Activated CD4-positive, CD25-positive, alpha-beta regulatory T cell treated with anti-CD3 and anti-CD28 coated beads, Interleukin-2, amount 50 U/mL, for 72 hours (primary cell): ENCODE data around the gene GINS2.

Experiments used
- DNase-seq: peaks from one replicate; pipeline ENCODE4 v3.0.0; 2021

GINS2 gene

DNA sequence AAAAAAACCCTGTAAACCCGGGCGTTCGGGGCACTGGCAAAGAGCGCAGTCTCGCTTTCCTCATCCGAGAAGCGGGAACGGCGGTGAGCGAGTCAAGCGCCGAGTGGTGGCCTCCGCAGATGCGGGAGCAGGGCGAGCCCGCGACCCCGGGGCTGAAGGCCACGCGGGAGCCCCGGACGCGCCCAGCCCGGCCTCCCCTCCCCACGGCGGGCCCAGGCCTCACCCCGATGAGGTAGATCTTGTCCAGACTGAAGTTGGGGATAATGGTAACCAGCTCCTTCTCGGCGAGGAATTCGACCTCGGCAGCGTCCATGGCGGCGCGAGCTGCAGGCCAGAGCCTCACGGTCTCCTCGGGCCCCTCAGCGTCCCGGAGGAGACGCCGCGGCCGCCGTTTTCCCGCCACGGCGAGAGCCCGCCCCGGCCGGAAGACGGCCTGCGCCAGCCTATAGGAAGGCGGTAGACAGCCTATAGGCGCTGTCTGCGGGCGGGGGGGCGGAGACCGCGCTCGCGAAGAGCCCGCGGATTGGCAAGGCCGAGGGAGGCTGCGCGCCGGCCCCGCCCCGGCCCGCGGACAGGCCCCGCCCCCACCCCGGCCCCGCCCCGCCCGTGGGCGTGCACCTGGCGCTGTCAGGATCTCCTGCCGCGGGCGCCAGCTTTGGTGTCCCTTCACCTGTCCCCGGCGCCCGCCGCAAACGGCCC is at the start of gene GINS2:
Gene GINS2 (minus strand): TSS at position 369 of the 699 bp plus-strand sequence. CDS start 56 bp downstream, at position 313.
- DNase-seq, result peak; percentile 88

DNA sequence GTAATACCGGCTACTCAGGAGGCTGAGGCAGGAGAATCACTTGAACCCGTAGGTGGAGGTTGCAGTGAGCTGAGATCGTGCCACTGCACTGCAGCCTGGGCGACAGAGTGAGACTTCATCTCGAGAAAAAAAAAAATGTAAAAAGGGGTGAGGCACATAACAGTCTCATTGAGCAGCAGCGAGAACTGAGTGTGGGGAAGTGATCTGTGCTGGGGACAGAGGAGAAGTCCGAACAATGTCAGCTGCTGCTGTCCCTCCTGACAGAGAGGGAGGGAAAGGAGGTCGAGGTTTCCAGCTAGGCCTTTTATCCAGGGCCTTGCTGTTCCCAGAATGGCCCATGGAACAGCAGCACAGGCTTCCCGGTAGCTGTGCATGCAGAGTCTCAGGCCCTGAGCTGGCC is 48.2 kb upstream of the GINS2 start:
- no peak for DNase-seq

GRCh38 chr16:85735946-85736345 is 47.2 kb upstream of the GINS2 start:
- DNase-seq, result no peak

DNA sequence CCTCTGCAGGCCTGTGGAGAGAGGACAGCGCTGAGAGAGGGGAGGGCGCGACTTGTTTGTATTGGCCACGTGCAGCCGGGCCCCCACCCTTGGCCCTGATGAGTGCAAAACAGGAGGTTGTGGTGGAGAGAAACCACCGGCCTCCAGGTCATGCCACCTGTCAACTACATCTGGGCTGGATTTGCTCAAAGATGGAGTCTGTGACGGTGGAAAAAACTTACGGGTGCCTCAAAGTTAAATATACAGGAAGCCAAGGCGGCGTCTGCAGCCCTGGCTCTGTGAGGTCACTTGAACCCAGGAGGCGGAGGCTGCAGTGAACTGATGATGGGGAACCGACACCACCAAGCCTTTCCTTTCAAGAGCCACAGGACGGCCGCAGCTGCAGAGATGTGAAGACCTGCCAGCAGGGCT is 46.5 kb upstream of the GINS2 start:
- peak; percentile 44 for DNase-seq

- no peak for DNase-seq
Observed at GRCh38 chr16:85734311-85735017, 45.7 kb upstream of the GINS2 start.

DNA sequence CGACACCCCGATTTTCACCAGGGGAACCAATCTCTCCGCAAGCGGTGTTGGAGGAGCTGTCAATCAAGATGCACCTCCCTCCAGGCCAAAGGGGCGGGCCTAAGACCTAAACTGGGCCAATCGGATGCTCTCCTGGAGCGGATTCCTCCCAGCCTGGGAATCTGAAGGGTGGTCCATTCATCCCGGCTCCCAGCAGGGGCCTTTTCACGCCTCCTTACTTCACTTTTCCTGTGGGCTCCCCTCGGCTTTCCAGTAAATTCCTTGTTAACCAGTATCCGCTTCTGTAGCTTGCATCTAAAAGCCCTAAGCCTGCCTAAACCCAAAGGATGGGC is 45.1 kb upstream of the GINS2 start:
- DNase-seq, result no peak

DNA sequence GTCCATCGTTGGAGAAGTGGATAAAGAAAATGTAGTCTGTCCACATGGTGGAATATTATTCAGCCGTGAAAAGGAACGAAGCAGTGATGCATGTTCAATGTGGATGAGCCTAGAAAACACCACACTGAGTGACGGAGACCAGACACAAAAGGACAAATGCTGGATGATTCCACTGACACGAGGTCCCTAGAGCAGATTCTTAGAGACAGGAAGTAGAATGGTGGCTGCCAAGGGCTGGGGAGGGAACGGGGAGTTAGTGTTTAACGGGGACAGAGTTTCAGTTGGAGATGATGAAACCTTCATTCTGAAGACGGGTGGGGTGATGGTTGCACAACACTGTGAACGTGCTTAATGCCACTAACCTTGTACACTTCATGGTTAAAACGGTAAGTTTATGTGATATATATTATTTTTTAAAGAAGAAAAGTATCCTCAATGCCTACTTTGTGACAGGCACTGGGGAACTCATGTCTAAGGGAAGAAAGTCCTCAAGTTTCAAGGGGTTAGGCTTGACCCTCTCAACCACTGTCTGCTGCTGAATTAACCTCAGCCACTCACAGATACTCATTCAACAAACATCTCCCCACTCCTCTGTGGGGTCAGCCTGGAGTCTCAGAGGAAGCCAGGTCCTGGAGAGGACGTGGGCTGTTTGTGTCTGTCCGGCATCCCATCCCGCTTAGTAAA is 44.5 kb upstream of the GINS2 start:
- no peak for DNase-seq

- DNase-seq, result no peak
Observed at GRCh38 chr16:85731179-85731578, 42.4 kb upstream of the GINS2 start.

DNA sequence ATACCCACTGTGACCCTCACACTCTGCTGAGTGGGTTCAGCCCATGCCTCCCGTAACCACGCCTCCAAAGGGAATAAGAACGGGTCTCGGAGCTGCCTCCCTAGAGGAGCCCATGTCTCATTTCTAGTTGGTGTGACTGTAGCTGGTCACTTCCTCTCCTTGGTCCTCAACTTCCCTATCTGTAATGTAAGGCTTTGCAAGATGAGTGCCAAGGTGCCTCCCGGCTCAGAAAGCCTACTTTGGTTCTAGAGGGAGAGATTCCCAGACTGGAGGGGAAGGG is 41.4 kb upstream of the GINS2 start:
- no peak for DNase-seq

DNA sequence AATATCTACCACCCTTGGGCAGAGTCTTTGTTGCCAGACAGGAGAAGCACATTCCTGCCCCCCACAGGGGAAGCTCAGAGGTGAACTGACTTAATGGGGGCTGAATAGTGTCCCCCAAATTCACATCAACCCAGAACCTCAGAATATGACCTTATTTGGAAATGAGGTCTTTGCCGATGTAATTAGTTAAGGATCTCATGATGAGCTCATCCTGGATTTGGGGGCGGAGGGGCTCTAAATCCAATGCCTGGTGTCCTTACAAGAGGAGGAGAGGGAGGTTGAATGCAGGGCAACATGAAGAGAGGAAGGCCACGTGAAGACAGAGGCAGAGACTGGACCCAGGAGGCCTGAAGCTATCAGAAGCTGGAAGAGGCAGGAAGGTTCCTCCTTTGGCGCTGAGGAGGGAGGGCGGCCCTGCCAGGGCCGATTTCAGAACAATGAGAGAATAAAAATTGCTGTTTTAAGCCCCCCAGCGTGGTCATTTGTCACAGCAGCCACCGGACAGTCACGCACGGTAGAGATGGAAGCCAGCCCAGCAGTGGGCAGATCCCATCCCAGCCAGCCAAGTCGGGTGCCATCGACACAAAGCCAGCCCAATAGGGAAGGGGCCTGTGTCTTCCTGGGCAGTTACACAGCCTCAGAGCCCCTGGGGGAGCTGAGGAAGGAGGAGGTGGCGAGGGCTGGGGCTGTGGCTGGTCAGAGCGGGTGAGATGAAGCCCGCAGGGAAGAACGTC is 40.9 kb upstream of the GINS2 start:
- DNase-seq, result no peak

GRCh38 chr16:85728879-85729278 is 40.1 kb upstream of the GINS2 start:
- DNase-seq, result no peak

- no peak for DNase-seq
Observed at GRCh38 chr16:85724936-85725335, 36.2 kb upstream of the GINS2 start.

- no peak for DNase-seq
Observed at GRCh38 chr16:85724126-85724879, 35.5 kb upstream of the GINS2 start.

DNA sequence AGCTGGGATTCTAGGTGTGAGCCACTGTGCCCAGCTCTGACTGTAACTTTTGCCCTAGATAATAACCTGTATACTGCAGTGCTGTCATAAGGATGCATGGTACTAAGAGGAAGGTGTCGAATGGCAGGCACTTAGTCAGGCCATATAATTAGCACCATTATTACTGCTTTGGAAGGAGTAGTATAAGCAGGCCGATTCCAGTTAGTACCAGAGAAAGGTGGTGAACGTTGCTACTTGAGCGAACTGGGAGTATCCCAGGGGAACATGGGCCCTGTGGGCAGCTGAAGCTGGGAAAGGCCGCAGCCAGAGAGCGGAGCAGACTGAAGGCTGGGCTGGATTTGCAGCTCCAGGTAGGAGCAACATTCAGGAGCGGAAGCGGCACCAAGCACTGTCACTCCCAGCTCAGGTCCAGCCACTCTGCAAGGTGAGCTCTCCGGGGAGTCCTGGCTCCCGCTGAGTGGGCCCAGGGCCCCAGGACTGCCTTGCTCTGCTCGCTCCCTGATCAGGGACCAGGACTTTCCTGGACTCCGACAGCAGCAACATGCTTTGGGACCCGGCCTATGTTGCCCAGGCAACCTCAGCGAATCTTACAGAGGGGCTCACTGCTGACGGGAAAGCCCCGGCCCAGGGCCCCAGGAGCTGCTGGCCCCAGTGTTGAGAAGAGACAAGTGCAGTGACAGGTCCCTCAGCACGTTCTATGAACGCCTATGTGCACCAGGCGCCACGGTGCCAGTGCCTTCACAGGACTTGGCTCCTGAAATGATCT is 33.6 kb upstream of the GINS2 start:
- no peak for DNase-seq

GRCh38 chr16:85720302-85720637 is 31.5 kb upstream of the GINS2 start:
- no peak for DNase-seq

DNA sequence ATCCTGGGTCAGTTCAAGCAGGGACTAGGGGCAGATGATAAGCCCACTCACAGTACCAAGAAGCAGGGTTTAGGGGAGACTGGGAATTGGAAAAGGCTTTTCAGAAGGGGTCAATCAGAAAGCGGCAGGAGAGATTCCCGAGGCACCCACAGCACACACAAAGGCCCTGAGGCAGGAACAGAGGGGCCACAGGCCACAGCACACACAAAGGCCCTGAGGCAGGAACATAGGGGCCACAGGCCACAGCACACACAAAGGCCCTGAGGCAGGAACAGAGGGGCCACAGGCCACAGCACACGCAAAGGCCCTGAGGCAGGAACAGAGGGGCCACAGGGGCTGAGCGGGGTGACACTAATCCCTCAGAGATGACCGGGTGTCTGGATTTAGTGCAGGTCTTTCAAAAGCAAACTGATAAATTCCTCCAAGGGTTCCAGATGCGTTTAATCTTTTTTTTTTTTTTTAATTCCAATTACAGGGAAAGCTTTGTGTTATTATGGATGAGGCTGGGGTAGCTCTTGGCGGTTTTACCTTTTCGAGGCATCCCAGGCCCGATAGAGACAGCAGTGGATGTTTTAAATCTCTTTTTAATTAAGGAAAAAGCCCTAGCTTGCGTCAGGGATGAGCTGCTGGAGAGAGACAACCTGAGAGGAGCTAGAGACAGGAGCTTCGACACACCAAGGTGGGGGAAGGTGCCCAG is 31.0 kb upstream of the GINS2 start:
- no peak for DNase-seq

GRCh38 chr16:85718682-85719081 is 29.9 kb upstream of the GINS2 start:
- DNase-seq, result no peak

DNA sequence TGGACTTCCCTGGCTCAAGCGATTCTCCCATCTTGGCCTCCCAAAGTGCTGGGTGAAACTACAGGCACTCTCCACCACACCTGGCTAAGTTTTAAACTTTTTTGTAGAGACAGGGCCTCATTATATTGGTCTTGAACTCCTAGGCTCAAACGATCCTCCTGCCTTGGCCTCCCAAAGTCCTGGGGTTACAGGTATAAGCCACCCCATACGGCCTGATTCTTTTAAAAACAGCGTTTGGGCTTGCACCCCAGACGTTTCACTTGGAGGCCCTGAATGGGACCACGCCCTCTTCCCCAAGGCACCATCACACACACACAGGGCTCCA is 29.4 kb upstream of the GINS2 start:
- DNase-seq, result no peak

DNA sequence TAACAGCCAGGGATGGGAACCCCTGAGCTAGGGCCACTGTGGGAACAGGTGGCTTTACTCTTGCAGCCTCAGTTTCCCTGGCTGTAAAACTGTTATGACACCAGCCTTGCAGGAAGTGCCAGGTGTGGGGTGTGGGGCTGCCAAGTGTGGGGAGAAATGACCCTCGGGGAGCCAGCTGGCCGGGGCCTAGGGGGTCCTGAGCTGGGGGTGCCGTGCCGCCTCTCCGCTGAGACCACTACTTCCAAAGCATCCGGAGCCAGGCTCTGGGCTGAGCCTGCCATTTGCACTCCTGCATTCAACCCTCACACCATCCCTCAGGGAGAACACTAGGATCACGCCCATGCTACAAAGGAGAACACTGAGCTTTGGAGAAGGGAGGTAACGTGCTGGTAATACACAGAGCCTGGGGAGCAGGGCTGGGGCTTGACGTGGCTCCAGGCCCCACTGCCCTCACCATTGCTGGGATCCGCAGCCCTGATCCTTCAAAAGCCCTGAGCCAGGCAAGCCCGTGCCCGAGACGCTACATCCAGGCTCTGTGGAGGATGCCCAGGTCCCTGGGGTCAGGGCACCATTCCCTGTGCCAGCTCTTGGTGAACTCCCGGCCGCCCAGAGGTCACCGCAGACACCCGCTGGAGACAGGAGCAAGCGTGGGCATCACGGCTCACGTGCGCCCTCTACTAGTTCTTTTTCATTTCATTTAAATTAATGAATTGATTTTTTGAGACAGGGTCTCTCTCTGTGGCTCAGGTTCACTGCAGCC is 28.8 kb upstream of the GINS2 start:
- peak; percentile 56 for DNase-seq

- DNase-seq, result no peak
Observed at GRCh38 chr16:85716680-85717038, 27.9 kb upstream of the GINS2 start.

DNA sequence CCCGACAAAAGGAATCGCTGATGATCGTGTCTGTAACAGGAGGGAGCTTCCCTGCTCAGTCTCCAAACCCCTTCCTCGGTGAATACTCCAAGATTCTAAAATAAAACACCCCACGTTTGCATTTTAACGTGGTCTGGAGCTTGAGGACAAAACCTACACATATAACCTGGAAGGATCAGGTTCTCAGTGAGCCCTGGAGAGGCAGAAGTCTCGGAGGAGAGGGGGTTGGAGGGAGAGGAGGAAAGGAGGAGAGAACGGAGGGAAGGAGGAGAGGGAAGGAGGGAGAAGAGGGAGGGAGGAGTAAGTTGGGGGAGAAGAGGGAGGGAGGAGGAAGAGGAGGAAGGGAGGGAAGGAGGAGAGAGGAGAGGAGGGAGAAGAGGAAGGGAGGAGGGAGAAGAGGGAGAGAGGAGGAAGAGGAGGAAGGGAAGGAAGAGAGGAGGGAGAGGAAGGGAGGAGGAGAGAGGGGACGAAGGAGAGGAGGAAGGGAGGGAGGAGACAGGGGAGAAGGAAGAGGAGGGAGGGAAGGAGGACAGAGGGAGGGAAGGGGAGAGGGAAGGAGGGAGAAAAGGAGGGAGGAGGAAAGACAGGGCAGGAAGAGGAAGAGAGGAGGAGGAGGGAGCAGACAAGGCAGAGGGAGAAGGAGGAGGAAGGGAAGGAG is 27.4 kb upstream of the GINS2 start:
- no peak for DNase-seq
